Nephron progenitor cell (in vitro differentiated cells): ENCODE data around the gene ARHGEF7.

Experiments
- DNase-seq: peaks from one replicate; pipeline ENCODE4 v3.0.0; 2021
- H3K27ac Mint-ChIP-seq: 2 replicates; pipeline ENCODE4 v1.8.0; 2021; ENCODE audit warnings: mild to moderate bottlenecking, moderate library complexity, mixed read lengths
- H3K27me3 Mint-ChIP-seq: 2 replicates; pipeline ENCODE4 v1.8.0; 2021; ENCODE audit warnings: mild to moderate bottlenecking, low read depth, mixed read lengths; ENCODE audit not compliant: poor library complexity
- H3K36me3 Mint-ChIP-seq: 2 replicates; pipeline ENCODE4 v1.8.0; 2021; ENCODE audit warnings: low read depth, mixed read lengths
- H3K4me1 Mint-ChIP-seq: 2 replicates; pipeline ENCODE4 v1.8.0; 2021; ENCODE audit warnings: mixed read lengths
- H3K4me3 Mint-ChIP-seq: 2 replicates; pipeline ENCODE4 v1.8.0; 2021; ENCODE audit warnings: mild to moderate bottlenecking, moderate library complexity, mixed read lengths
- H3K9me3 Mint-ChIP-seq: 2 replicates; pipeline ENCODE4 v1.8.0; 2021; ENCODE audit warnings: mild to moderate bottlenecking, moderate library complexity, mixed read lengths
- TF ChIP-seq, protein P1 (sequence below): fragments of 200-600 bp; sonication (generic); IDR thresholded peaks from 2 replicates; pipeline ENCODE4 v1.5.0; 2021; ENCODE audit warnings: antibody characterized with exemption

The ARHGEF7 gene

DNA sequence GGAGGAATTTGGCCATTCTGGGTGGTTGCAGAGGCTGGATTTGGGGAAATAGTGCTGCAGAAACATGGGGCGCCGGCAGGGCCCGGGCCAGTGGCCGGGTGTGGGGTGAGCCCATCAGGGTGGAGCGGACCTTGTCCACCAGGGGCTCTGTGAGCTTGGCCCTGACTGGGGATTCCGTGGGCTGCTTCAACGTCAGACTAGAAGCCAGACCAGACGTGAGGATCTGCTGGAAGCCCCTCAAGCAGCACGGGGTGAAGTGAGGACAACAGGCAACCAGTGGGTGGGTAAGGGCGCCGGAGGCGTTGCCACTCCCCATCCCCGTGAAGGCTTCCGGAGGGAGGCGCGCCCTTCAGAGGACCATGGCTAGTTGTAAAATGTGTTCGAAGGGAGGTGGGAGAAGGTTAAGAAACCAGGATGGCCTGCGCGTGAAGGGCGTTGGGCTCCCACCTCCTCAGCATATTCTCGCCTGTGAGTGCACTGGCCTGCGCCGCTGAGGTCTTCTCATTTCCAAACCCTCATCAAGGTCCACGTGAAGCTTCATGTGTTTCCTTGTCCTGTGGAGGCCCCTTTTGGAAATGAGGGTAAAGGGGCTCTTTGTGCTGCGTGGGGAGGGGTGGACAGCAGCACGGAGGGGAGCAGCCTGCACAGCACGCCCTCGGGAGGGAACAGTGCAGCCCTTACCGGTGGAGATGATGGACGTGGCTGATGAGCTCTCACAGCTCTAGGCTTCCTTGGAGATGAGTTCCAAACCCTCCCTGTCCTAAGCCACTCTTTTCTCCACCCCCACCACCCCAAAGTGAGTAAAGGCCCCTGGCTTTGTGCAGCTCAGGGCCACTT is 213.7 kb downstream of the ARHGEF7 start:
- H3K4me1 Mint-ChIP-seq: peaks cover 18% of the 10 kb centered on the region
- peaks cover 11% of the 10 kb centered on the region for H3K9me3 Mint-ChIP-seq
- TF ChIP-seq, protein P1, sequence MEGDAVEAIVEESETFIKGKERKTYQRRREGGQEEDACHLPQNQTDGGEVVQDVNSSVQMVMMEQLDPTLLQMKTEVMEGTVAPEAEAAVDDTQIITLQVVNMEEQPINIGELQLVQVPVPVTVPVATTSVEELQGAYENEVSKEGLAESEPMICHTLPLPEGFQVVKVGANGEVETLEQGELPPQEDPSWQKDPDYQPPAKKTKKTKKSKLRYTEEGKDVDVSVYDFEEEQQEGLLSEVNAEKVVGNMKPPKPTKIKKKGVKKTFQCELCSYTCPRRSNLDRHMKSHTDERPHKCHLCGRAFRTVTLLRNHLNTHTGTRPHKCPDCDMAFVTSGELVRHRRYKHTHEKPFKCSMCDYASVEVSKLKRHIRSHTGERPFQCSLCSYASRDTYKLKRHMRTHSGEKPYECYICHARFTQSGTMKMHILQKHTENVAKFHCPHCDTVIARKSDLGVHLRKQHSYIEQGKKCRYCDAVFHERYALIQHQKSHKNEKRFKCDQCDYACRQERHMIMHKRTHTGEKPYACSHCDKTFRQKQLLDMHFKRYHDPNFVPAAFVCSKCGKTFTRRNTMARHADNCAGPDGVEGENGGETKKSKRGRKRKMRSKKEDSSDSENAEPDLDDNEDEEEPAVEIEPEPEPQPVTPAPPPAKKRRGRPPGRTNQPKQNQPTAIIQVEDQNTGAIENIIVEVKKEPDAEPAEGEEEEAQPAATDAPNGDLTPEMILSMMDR: no peak
- H3K27ac Mint-ChIP-seq: no peak overlapping the region
- no peaks in the 10 kb centered on the region for H3K36me3 Mint-ChIP-seq
- H3K4me3 Mint-ChIP-seq: no peak overlapping the region
- DNase-seq: no peak
- H3K27me3 Mint-ChIP-seq: no peaks in the 10 kb centered on the region

DNA sequence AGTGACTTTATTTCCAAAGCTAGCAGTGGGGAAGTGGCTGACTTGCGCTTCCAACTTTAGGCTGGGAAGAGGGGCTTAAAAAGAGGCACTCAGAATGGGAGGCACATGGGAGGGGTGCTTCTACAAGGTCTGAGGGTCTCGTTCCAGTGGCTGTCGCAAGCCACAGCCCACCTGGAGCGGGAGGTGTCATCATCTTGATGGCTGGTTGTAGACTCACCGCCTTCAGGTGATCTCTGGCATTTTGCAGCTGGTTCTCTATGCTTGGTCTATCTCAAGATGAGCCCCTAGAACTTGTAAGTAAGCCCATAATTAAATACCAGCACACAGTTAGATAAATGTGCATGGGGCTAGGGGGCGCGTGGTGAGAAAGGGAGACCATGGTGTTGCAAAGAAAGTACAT is 214.5 kb downstream of the ARHGEF7 start:
- Mint-ChIP-seq H3K27ac (no peak overlapping the region), H3K4me1 (peaks cover 11% of the 10 kb centered on the region), H3K4me3 (no peak overlapping the region), H3K36me3 (peaks cover 4% of the 10 kb centered on the region), H3K9me3 (peaks cover 19% of the 10 kb centered on the region), H3K27me3 (no peaks in the 10 kb centered on the region)
- TF ChIP-seq, protein P1: no peak
- DNase-seq: no peak

DNA sequence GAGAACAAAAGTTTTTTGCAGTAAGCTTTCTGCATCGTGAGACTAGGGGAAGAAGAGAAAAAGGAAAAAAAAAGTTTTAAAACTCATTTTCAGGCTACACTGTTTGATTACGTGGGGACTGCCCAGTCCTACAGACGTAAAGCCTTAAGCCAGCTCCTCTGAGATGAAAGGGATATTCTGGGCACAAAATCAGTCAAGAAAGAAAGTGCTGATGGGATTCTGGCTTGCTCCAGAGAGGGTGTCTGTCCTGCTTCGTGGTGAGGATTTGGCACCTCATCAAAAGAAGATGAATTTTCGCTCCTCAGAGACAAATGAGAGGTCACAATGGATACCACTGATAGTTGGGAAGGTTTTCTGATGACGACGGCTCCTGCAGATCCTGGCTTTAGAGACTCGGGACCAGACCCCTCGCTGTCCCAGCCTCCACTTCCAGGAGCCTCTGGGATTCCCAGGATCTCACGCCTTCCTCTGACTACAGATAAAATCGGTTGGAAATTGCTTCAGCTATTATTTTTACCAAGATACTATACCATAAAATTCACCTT is 215.0 kb downstream of the ARHGEF7 start:
- no peaks in the 10 kb centered on the region for H3K27me3 Mint-ChIP-seq
- no peak overlapping the region for H3K4me3 Mint-ChIP-seq
- no peak for DNase-seq
- H3K9me3 Mint-ChIP-seq: peaks cover 19% of the 10 kb centered on the region
- peaks cover 4% of the 10 kb centered on the region for H3K36me3 Mint-ChIP-seq
- TF ChIP-seq, protein P1: no peak
- H3K27ac Mint-ChIP-seq: no peak overlapping the region
- peaks cover 6% of the 10 kb centered on the region for H3K4me1 Mint-ChIP-seq

DNA sequence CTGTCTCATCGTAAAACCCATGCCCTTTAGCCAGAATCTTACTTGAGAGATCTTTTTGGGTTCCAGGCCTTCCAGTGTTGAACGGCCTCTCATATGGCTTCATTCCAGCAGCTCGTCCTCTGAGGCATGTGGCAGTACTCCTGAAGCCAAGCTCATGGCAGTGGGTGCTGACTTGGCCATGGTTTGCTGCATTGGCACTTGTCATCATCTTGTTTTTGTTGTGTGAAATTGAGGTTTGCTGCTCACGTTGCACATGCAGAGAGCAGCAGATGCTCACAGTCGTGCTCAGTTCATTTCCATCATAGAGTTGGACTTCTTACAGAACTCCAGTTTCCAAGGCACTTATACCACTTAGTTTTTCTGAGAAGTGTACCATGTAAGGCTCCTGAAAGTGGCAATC is 220.2 kb downstream of the ARHGEF7 start:
- DNase-seq: no peak
- TF ChIP-seq, protein P1: no peak
- Mint-ChIP-seq H3K36me3 (peaks cover 4% of the 10 kb centered on the region), H3K4me1 (no peaks in the 10 kb centered on the region), H3K4me3 (no peak overlapping the region), H3K9me3 (peaks cover 19% of the 10 kb centered on the region), H3K27me3 (peaks cover 3% of the 10 kb centered on the region), H3K27ac (no peak overlapping the region)

DNA sequence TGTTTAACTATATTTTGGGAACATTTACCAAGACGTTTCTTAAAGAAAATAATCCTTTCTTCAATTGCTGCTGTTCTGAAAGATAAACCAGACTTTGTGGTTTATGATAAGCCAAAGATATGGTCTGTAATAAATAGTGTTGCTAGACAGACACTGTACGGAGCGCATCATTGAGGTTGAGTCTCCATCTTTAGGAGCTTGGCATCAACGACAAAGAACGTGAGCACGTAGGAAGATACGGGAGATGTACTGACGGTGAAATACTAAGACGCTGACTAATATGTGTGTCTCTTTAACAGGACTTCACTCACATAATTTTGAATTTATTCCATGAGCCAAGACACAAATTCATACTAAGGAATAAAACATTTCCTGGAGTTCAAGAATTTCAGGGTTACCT is 221.6 kb downstream of the ARHGEF7 start:
- Mint-ChIP-seq H3K27me3 (peaks cover 3% of the 10 kb centered on the region), H3K36me3 (peaks cover 4% of the 10 kb centered on the region), H3K4me1 (no peaks in the 10 kb centered on the region), H3K27ac (no peak overlapping the region), H3K4me3 (no peak overlapping the region), H3K9me3 (peaks cover 18% of the 10 kb centered on the region)
- no peak for DNase-seq
- TF ChIP-seq, protein P1: no peak

DNA sequence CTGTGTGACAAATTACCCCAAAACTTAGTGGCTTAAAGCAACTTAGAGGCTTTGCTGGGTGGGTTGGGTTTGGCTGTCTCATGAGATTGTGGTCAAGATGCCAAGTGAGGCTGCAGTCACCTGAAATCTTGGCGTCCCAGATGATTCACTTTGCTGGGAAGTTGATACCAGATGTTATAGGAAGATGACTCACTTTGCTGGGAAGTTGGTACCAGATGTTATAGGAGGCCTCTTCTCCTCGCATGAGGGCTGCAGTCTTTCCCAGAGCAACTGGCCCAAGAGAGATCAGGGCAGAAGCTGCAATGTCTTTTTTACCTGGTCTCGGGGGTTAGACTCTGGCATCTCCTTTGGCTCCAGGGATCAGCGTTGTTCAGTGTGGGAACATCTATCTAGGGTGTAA is 222.1 kb downstream of the ARHGEF7 start:
- Mint-ChIP-seq H3K4me1 (no peaks in the 10 kb centered on the region), H3K9me3 (peaks cover 15% of the 10 kb centered on the region), H3K27ac (no peak overlapping the region), H3K36me3 (peaks cover 4% of the 10 kb centered on the region), H3K4me3 (no peak overlapping the region), H3K27me3 (peaks cover 3% of the 10 kb centered on the region)
- DNase-seq: no peak
- TF ChIP-seq, protein P1: no peak
